Right lobe of liver (tissue), 4 donors: ENCODE data around the gene PCDH7.

ENCODE experiments used
- CTCF ChIP-seq, 4 donors: fragments of 200-600 bp in 3 of 4; fragments of 450-650 bp in 1 of 4; IDR thresholded peaks; one replicate each; pipeline versions ENCODE4 v1.5.1 to v1.8.0; 2016 to 2022; ENCODE audit warnings: antibody characterized with exemption in 4 of 4, mild to moderate bottlenecking in 2 of 4
- POLR2A ChIP-seq: fragments of 450-650 bp; IDR thresholded peaks from one replicate; pipeline ENCODE4 v1.6.1; 2017; ENCODE audit warnings: antibody characterized with exemption, mild to moderate bottlenecking
- donor health status: DM: no; HTN: no; CAD: no.
- donor health status: DM: no; HTN: no; CAD: no.
- donor health status: DM: no; HTN: yes; CAD: no.

- TF ChIP-seq CTCF (IDR thresholded peaks at IDR 0.05) (no peak), POLR2A (no peak)
These were observed 24.9 kb downstream of the PCDH7 start for GRCh38 chr4:30744957-30745640.
